Calu3 (cell line): ENCODE measurements around the gene MUC2. TPM values are rescaled to one million over a fixed set of nuclear protein-coding genes. Genes with fewer than 3 reads are reported as not detected.

Experiments
- BruUV-seq: library from RNA; stranded (reverse); fragments of 400-500 nt; replicated peaks from 2 replicates; lab custom pipeline; 2021; lab: Mats Ljungman, UMichigan
- CTCF ChIA-PET: fragments of 300-600 bp; sonication (Branson Sonifier 250); formaldehyde crosslinking; loops from one replicate; lab custom pipeline; 2022; ENCODE audit warnings: antibody characterized with exemption; lab: Charles Lee
- DNase-seq: peaks from one replicate; pipeline ENCODE4 v3.0.0; 2022
- H3K27ac Mint-ChIP-seq: one replicate; pipeline ENCODE4 v1.8.0; 2022; ENCODE audit warnings: mixed read lengths; ENCODE audit not compliant: unreplicated experiment
- H3K27me3 Mint-ChIP-seq: one replicate; pipeline ENCODE4 v1.8.0; 2022; ENCODE audit warnings: mixed read lengths; ENCODE audit not compliant: unreplicated experiment
- H3K36me3 Mint-ChIP-seq: one replicate; pipeline ENCODE4 v1.8.0; 2022; ENCODE audit warnings: mild to moderate bottlenecking, moderate library complexity, mixed read lengths; ENCODE audit not compliant: insufficient read depth, unreplicated experiment
- H3K4me1 Mint-ChIP-seq: one replicate; pipeline ENCODE4 v1.8.0; 2022; ENCODE audit warnings: mild to moderate bottlenecking, low read depth, mixed read lengths; ENCODE audit not compliant: unreplicated experiment
- H3K4me3 Mint-ChIP-seq: one replicate; pipeline ENCODE4 v1.8.0; 2022; ENCODE audit warnings: mild to moderate bottlenecking, low read depth, moderate library complexity, mixed read lengths; ENCODE audit not compliant: unreplicated experiment
- H3K9me3 Mint-ChIP-seq: one replicate; pipeline ENCODE4 v1.8.0; 2022; ENCODE audit warnings: low read depth, mixed read lengths; ENCODE audit not compliant: unreplicated experiment
- intact Hi-C: fragments of 100-400 bp; cut with micrococcal nuclease; formaldehyde crosslinking; loops from one replicate; pipeline ENCODE4 v1.10.0; 2022; ENCODE audit not compliant: unreplicated experiment
- total RNA-seq: library from RNA; stranded (reverse); gene quantifications from 2 replicates; pipeline ENCODE4 v1.2.3, GENCODE V29; 2022
- TF ChIP-seq, protein P1 (sequence below): fragments of 200-600 bp; IDR thresholded peaks from one replicate; pipeline ENCODE4 v1.8.0; 2022; ENCODE audit warnings: antibody characterized with exemption; ENCODE audit not compliant: unreplicated experiment

MUC2 gene
- total RNA-seq, 1 experiment from 2014 or later: not detected

GRCh38 chr11:1081601-1082311 is 7.1 kb downstream of the MUC2 start:
- CTCF ChIA-PET: no interaction called here
- no peaks in the 10 kb centered on the region for H3K9me3 Mint-ChIP-seq
- H3K4me1 Mint-ChIP-seq: no peaks in the 10 kb centered on the region
- H3K4me3 Mint-ChIP-seq: no peak overlapping the region
- no peak overlapping the region for H3K27ac Mint-ChIP-seq
- no peak for DNase-seq
- no peaks in the 10 kb centered on the region for H3K36me3 Mint-ChIP-seq
- intact Hi-C loops: no loop called here
- BruUV-seq: no TSS peak
- TF ChIP-seq, protein P1, sequence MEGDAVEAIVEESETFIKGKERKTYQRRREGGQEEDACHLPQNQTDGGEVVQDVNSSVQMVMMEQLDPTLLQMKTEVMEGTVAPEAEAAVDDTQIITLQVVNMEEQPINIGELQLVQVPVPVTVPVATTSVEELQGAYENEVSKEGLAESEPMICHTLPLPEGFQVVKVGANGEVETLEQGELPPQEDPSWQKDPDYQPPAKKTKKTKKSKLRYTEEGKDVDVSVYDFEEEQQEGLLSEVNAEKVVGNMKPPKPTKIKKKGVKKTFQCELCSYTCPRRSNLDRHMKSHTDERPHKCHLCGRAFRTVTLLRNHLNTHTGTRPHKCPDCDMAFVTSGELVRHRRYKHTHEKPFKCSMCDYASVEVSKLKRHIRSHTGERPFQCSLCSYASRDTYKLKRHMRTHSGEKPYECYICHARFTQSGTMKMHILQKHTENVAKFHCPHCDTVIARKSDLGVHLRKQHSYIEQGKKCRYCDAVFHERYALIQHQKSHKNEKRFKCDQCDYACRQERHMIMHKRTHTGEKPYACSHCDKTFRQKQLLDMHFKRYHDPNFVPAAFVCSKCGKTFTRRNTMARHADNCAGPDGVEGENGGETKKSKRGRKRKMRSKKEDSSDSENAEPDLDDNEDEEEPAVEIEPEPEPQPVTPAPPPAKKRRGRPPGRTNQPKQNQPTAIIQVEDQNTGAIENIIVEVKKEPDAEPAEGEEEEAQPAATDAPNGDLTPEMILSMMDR: no peak
- H3K27me3 Mint-ChIP-seq: no peaks in the 10 kb centered on the region

DNA sequence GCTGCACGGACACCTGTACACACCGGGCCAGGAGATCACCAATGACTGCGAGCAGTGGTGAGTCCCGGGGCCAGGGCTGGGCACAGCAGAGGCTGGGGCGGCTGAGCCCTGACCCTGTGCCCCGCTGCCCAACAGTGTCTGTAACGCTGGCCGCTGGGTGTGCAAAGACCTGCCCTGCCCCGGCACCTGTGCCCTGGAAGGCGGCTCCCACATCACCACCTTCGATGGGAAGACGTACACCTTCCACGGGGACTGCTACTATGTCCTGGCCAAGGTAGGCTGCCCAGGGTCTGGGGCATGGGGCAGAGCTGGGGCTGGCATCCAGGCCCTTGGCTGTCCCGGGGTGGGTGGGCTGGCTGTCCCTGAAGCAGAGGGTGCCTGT is 7.7 kb downstream of the MUC2 start:
- H3K27ac Mint-ChIP-seq: no peak overlapping the region
- H3K4me1 Mint-ChIP-seq: no peaks in the 10 kb centered on the region
- no peaks in the 10 kb centered on the region for H3K9me3 Mint-ChIP-seq
- intact Hi-C loops: no loop called here
- no peak overlapping the region for H3K4me3 Mint-ChIP-seq
- TF ChIP-seq, protein P1: no peak
- no peak for DNase-seq
- BruUV-seq: no TSS peak
- H3K36me3 Mint-ChIP-seq: no peaks in the 10 kb centered on the region
- CTCF ChIA-PET: no interaction called here
- H3K27me3 Mint-ChIP-seq: no peaks in the 10 kb centered on the region

GRCh38 chr11:1082728-1083620 is 8.3 kb downstream of the MUC2 start:
- CTCF ChIA-PET: no interaction called here
- no peak overlapping the region for H3K27ac Mint-ChIP-seq
- no peaks in the 10 kb centered on the region for H3K27me3 Mint-ChIP-seq
- H3K36me3 Mint-ChIP-seq: no peaks in the 10 kb centered on the region
- no TSS peak for BruUV-seq
- no peak for DNase-seq
- H3K9me3 Mint-ChIP-seq: no peaks in the 10 kb centered on the region
- H3K4me1 Mint-ChIP-seq: no peaks in the 10 kb centered on the region
- intact Hi-C loops: no loop called here
- TF ChIP-seq, protein P1: no peak
- no peak overlapping the region for H3K4me3 Mint-ChIP-seq

GRCh38 chr11:1083621-1084551 is 9.2 kb downstream of the MUC2 start:
- H3K4me3 Mint-ChIP-seq: no peak overlapping the region
- H3K9me3 Mint-ChIP-seq: no peaks in the 10 kb centered on the region
- peak; percentile 43 for DNase-seq
- BruUV-seq: no TSS peak
- H3K36me3 Mint-ChIP-seq: no peaks in the 10 kb centered on the region
- intact Hi-C loops: no loop called here
- no peaks in the 10 kb centered on the region for H3K27me3 Mint-ChIP-seq
- CTCF ChIA-PET: interaction anchor here (0.8 to 1.2 kb wide), 2 partner anchors 10 to 146 kb away, joined by 3 read pairs; partner anchors contain the start of gene MUC2
- TF ChIP-seq, protein P1: no peak
- H3K27ac Mint-ChIP-seq: no peak overlapping the region
- H3K4me1 Mint-ChIP-seq: no peaks in the 10 kb centered on the region
